ENCODE measurements around the gene TIAM1. TPM values are rescaled to one million over a fixed set of nuclear protein-coding genes. Genes with fewer than 3 reads are reported as not detected.

The TIAM1 gene
- total and polyA plus RNA-seq, 2 experiments from 2014 or later = 9.2 to 9.6 TPM

GRCh38 chr21:31276663-31277062 lies 67.4 kb downstream of the TIAM1 start:
- no peaks in the 10 kb centered on the region for H3K4me1 ChIP-seq (ENCODE audit: low read depth)
- no peak overlapping the region for H3K4me3 ChIP-seq
- H3K27ac ChIP-seq = no peak overlapping the region
- H3K36me3 ChIP-seq = no peaks in the 10 kb centered on the region
- TF ChIP-seq, protein P1, sequence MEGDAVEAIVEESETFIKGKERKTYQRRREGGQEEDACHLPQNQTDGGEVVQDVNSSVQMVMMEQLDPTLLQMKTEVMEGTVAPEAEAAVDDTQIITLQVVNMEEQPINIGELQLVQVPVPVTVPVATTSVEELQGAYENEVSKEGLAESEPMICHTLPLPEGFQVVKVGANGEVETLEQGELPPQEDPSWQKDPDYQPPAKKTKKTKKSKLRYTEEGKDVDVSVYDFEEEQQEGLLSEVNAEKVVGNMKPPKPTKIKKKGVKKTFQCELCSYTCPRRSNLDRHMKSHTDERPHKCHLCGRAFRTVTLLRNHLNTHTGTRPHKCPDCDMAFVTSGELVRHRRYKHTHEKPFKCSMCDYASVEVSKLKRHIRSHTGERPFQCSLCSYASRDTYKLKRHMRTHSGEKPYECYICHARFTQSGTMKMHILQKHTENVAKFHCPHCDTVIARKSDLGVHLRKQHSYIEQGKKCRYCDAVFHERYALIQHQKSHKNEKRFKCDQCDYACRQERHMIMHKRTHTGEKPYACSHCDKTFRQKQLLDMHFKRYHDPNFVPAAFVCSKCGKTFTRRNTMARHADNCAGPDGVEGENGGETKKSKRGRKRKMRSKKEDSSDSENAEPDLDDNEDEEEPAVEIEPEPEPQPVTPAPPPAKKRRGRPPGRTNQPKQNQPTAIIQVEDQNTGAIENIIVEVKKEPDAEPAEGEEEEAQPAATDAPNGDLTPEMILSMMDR (IDR thresholded peaks at IDR 0.05; ENCODE audit: low read depth, low read length) = no peak
- no peaks in the 10 kb centered on the region for H3K9me3 ChIP-seq (ENCODE audit: low read depth)
- no peaks in the 10 kb centered on the region for H3K27me3 ChIP-seq
- DNase-seq (ENCODE audit: low read depth in 1 of 2, low spot score in 1 of 2) = no peak

DNA sequence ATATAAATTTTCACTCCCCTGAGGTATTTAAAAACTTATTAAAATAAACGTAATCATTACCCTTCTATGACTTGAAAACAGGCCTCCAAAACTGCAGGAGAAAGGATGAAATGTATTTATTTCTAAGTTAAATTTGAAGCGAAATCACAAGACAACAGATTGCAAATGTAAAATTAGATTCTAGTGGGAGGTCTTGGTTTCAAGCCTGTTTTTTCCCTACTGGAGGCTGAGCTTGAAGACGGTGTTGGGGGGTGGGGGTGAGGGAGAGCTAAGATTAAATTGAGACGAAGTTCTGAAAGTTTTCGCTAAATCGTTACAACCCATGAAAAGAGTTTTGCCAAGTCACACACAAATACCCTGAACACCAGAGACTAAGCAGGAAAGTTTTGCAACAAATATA lies 68.2 kb downstream of the TIAM1 start:
- Histone ChIP-seq H3K9me3 (ENCODE audit: low read depth) (no peaks in the 10 kb centered on the region), H3K36me3 (no peaks in the 10 kb centered on the region), H3K4me1 (ENCODE audit: low read depth) (no peaks in the 10 kb centered on the region), H3K4me3 (no peak overlapping the region), H3K27me3 (no peaks in the 10 kb centered on the region), H3K27ac (no peak overlapping the region)
- TF ChIP-seq, protein P1 (IDR thresholded peaks at IDR 0.05; ENCODE audit: low read depth, low read length) = no peak
- no peak for DNase-seq (ENCODE audit: low read depth in 1 of 2, low spot score in 1 of 2)

GRCh38 chr21:31273278-31273677 lies 70.8 kb downstream of the TIAM1 start:
- TF ChIP-seq, protein P1 (IDR thresholded peaks at IDR 0.05; ENCODE audit: low read depth, low read length) = no peak

DNA sequence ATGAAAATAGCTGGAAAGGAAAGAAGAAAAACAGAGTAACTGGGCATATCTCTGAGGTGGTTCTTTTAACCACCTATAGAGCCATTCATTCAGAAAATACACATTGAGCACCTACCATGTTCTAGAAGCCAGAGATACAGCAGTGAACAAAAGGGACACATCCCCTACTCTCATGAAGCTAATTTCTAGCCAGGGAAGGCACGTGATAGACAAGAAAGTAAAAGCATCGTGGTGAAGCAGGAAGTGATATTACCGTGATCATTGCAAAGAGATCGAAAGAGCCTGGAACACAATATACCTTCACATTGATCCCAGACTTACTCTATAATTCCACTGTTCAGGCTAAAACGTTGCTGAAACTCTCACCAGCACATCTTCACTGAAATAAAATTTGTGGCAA lies 76.0 kb downstream of the TIAM1 start:
- no peak overlapping the region for H3K4me3 ChIP-seq
- H3K4me1 ChIP-seq (ENCODE audit: low read depth) = peaks cover 19% of the 10 kb centered on the region
- DNase-seq (ENCODE audit: low read depth in 1 of 2, low spot score in 1 of 2) = no peak
- TF ChIP-seq, protein P1 (IDR thresholded peaks at IDR 0.05; ENCODE audit: low read depth, low read length) = no peak
- H3K9me3 ChIP-seq (ENCODE audit: low read depth) = no peaks in the 10 kb centered on the region
- peak overlapping the region; percentile 61 for H3K27ac ChIP-seq
- no peaks in the 10 kb centered on the region for H3K36me3 ChIP-seq
- H3K27me3 ChIP-seq = no peaks in the 10 kb centered on the region

More at GRCh38 chr21:31273278-31273677, 70.8 kb downstream of the TIAM1 start:
- Histone ChIP-seq H3K4me3 (no peak overlapping the region), H3K36me3 (no peaks in the 10 kb centered on the region), H3K4me1 (ENCODE audit: low read depth) (peaks cover 10% of the 10 kb centered on the region), H3K27me3 (no peaks in the 10 kb centered on the region), H3K27ac (no peak overlapping the region), H3K9me3 (ENCODE audit: low read depth) (no peaks in the 10 kb centered on the region)
- DNase-seq (ENCODE audit: low read depth in 1 of 2, low spot score in 1 of 2) = no peak

GRCh38 chr21:31267644-31268043 lies 76.4 kb downstream of the TIAM1 start:
- no peak for DNase-seq (ENCODE audit: low read depth in 1 of 2, low spot score in 1 of 2)
- no peaks in the 10 kb centered on the region for H3K27me3 ChIP-seq
- no peak overlapping the region for H3K4me3 ChIP-seq
- peaks cover 19% of the 10 kb centered on the region for H3K4me1 ChIP-seq (ENCODE audit: low read depth)
- no peaks in the 10 kb centered on the region for H3K36me3 ChIP-seq
- TF ChIP-seq, protein P1 (IDR thresholded peaks at IDR 0.05; ENCODE audit: low read depth, low read length) = no peak
- H3K9me3 ChIP-seq (ENCODE audit: low read depth) = no peaks in the 10 kb centered on the region
- peak overlapping the region; percentile 61 for H3K27ac ChIP-seq

GRCh38 chr21:31266241-31266640 lies 77.8 kb downstream of the TIAM1 start:
- TF ChIP-seq, protein P1 (IDR thresholded peaks at IDR 0.05; ENCODE audit: low read depth, low read length) = no peak
- Histone ChIP-seq H3K9me3 (ENCODE audit: low read depth) (no peaks in the 10 kb centered on the region), H3K4me3 (no peak overlapping the region), H3K36me3 (no peaks in the 10 kb centered on the region), H3K27ac (no peak overlapping the region), H3K4me1 (ENCODE audit: low read depth) (peaks cover 19% of the 10 kb centered on the region), H3K27me3 (no peaks in the 10 kb centered on the region)
- no peak for DNase-seq (ENCODE audit: low read depth in 1 of 2, low spot score in 1 of 2)

All from cardiac muscle cell (in vitro differentiated cells and primary cell).